ENCODE results near the gene MMP8. TPM values are rescaled to one million over a fixed set of nuclear protein-coding genes. Genes with fewer than 3 reads are reported as not detected.

The MMP8 gene
- total RNA-seq, 1 donor from 2014 or later = not detected

- peak; percentile 63 for DNase-seq (ENCODE audit: low read depth, low spot score)
Measured at GRCh38 chr11:102727890-102728289, 3.1 kb upstream of the MMP8 start.

GRCh38 chr11:102722821-102723220, 1.9 kb downstream of the MMP8 start:
- DNase-seq (ENCODE audit: low read depth, low spot score) = no peak

GRCh38 chr11:102719620-102720277, 5.0 kb downstream of the MMP8 start:
- no peak for DNase-seq (ENCODE audit: low read depth, low spot score)

GRCh38 chr11:102717280-102717679, 7.5 kb downstream of the MMP8 start:
- no peak for DNase-seq (ENCODE audit: low read depth, low spot score)

- DNase-seq (ENCODE audit: low read depth, low spot score) = no peak
Measured at GRCh38 chr11:102716527-102716926, 8.2 kb downstream of the MMP8 start.

GRCh38 chr11:102712137-102712536, 12.6 kb downstream of the MMP8 start:
- DNase-seq (ENCODE audit: low read depth, low spot score) = no peak

GRCh38 chr11:102709201-102709945, 15.4 kb downstream of the MMP8 start:
- DNase-seq (ENCODE audit: low read depth, low spot score) = no peak

GRCh38 chr11:102708654-102709053, 16.1 kb downstream of the MMP8 start:
- no peak for DNase-seq (ENCODE audit: low read depth, low spot score)

- DNase-seq (ENCODE audit: low read depth, low spot score) = no peak
Measured at GRCh38 chr11:102705626-102706025, 19.1 kb downstream of the MMP8 start, which contains the start of gene MMP27. MMP27 (minus strand) TSS chr11:102705769; CDS start chr11:102705714, 55 bp downstream.

- no peak for DNase-seq (ENCODE audit: low read depth, low spot score)
Measured at GRCh38 chr11:102704841-102705240, 19.9 kb downstream of the MMP8 start.

- DNase-seq (ENCODE audit: low read depth, low spot score) = no peak
Measured at GRCh38 chr11:102703826-102704493, 20.8 kb downstream of the MMP8 start.

- no peak for DNase-seq (ENCODE audit: low read depth, low spot score)
Measured at GRCh38 chr11:102695201-102695600, 29.6 kb downstream of the MMP8 start.

GRCh38 chr11:102685754-102686153, 39.0 kb downstream of the MMP8 start:
- DNase-seq (ENCODE audit: low read depth, low spot score) = no peak

- no peak for DNase-seq (ENCODE audit: low read depth, low spot score)
Measured at GRCh38 chr11:102685338-102685737, 39.4 kb downstream of the MMP8 start.

- DNase-seq (ENCODE audit: low read depth, low spot score) = no peak
Measured at GRCh38 chr11:102683277-102683676, 41.5 kb downstream of the MMP8 start.

GRCh38 chr11:102680945-102681344, 43.8 kb downstream of the MMP8 start:
- no peak for DNase-seq (ENCODE audit: low read depth, low spot score)

- DNase-seq (ENCODE audit: low read depth, low spot score) = no peak
Measured at GRCh38 chr11:102678022-102678421, 46.7 kb downstream of the MMP8 start.

GRCh38 chr11:102676084-102676483, 48.7 kb downstream of the MMP8 start:
- DNase-seq (ENCODE audit: low read depth, low spot score) = no peak

- DNase-seq (ENCODE audit: low read depth, low spot score) = no peak
Measured at GRCh38 chr11:102669664-102670063, 55.1 kb downstream of the MMP8 start.

- no peak for DNase-seq (ENCODE audit: low read depth, low spot score)
Measured at GRCh38 chr11:102666331-102666957, 58.3 kb downstream of the MMP8 start.

- no peak for DNase-seq (ENCODE audit: low read depth, low spot score)
Measured at GRCh38 chr11:102664001-102664752, 60.6 kb downstream of the MMP8 start.

Data from pulmonary artery endothelial cell (primary cell).